Endothelial cell of umbilical vein (primary cell): ENCODE results near the gene MGLL. TPM values are rescaled to one million over a fixed set of nuclear protein-coding genes. Genes with fewer than 3 reads are reported as not detected.

Source experiments
- BruUV-seq: library from RNA; stranded (reverse); fragments of 400-500 nt; replicated peaks from 2 replicates; lab custom pipeline; 2021; lab: Mats Ljungman, UMichigan
- CTCF ChIA-PET: fragments of 300-600, 350-600 bp; sonication (Branson Sonifier 250); formaldehyde crosslinking; loops from one replicate; lab custom pipeline; 2021; ENCODE audit warnings: antibody characterized with exemption, inconsistent platforms; lab: Charles Lee
- POLR2A ChIA-PET: fragments of 300-600, 350-600 bp; sonication (Branson Sonifier 250); formaldehyde crosslinking; loops from one replicate; lab custom pipeline; 2021; ENCODE audit warnings: antibody characterized with exemption, inconsistent platforms; lab: Charles Lee
- DNase-seq: peaks from one replicate; pipeline ENCODE4 v3.0.0-alpha.2; 2011; ENCODE audit warnings: low read depth, low spot score
- FAIRE-seq: peaks from 2 replicates; lab custom pipeline; 2011; peaks lifted over from hg19 to GRCh38; lab: Jason Lieb, UNC
- H2AFZ ChIP-seq: 2 replicates; pipeline ENCODE4 v1.6.0; 2012; ENCODE audit warnings: low read depth, low read length, control low read depth, inconsistent platforms
- H3K27ac ChIP-seq: 2 replicates; pipeline ENCODE4 v1.5.1; 2011; ENCODE audit warnings: low read depth, mild to moderate bottlenecking, control low read depth, low read length, moderate library complexity; ENCODE audit not compliant: insufficient read depth
- H3K27me3 ChIP-seq, 2 experiments: 2 replicates each; pipeline versions ENCODE4 v1.6.0 to v1.6.1; 2011; ENCODE audit warnings: low read length in 2 of 2, mixed read lengths in 1 of 2; ENCODE audit not compliant: control insufficient read depth in 2 of 2, insufficient read depth in 2 of 2
- H3K36me3 ChIP-seq, 2 experiments: 2 replicates in 1 of 2; 3 replicates in 1 of 2; pipeline ENCODE4 v1.5.1; 2011; ENCODE audit warnings: low read length in 2 of 2, mild to moderate bottlenecking in 1 of 2, moderate library complexity in 1 of 2; ENCODE audit not compliant: control insufficient read depth in 2 of 2, insufficient read depth in 2 of 2; ENCODE audit errors: extremely low read depth in 1 of 2
- H3K4me1 ChIP-seq: 3 replicates; pipeline ENCODE4 v1.5.1; 2011; ENCODE audit warnings: mild to moderate bottlenecking, low read length; ENCODE audit not compliant: control insufficient read depth, insufficient read depth; ENCODE audit errors: extremely low read depth
- H3K4me2 ChIP-seq: 2 replicates; pipeline ENCODE4 v1.6.1; 2011; ENCODE audit warnings: low read length, control low read depth, mixed read lengths; ENCODE audit not compliant: insufficient read depth
- H3K4me3 ChIP-seq, 3 experiments: fragments of 200-600 bp in 1 of 3; sonication (generic), shearing (Covaris generic) in 1 of 3; replicated peaks in 1 of 3; 2 replicates each; pipeline ENCODE4 v1.5.1; 2011 to 2016; ENCODE audit warnings: control low read depth in 3 of 3, low read length in 3 of 3, mild to moderate bottlenecking in 2 of 3, inconsistent platforms in 1 of 3, low read depth in 1 of 3, moderate library complexity in 1 of 3; ENCODE audit not compliant: insufficient read depth in 1 of 3
- H3K79me2 ChIP-seq: 2 replicates; pipeline ENCODE4 v1.6.0; 2012; ENCODE audit warnings: low read length, inconsistent platforms; ENCODE audit not compliant: control insufficient read depth, insufficient read depth
- H3K9ac ChIP-seq: replicated peaks from 2 replicates; pipeline ENCODE3; 2011; ENCODE audit warnings: low read length, control low read depth; ENCODE audit not compliant: insufficient read depth; ENCODE audit errors: extremely low read depth
- H3K9me1 ChIP-seq: replicated peaks from 3 replicates; pipeline ENCODE4 v1.6.0; 2011; ENCODE audit warnings: mild to moderate bottlenecking, low read length; ENCODE audit not compliant: control insufficient read depth, insufficient read depth; ENCODE audit errors: extremely low read depth
- H3K9me3 ChIP-seq: replicated peaks from 2 replicates; pipeline ENCODE4 v1.5.1; 2012; ENCODE audit warnings: low read length, inconsistent platforms; ENCODE audit not compliant: control insufficient read depth, insufficient read depth
- H4K20me1 ChIP-seq: replicated peaks from 2 replicates; pipeline ENCODE3; 2011; ENCODE audit warnings: mild to moderate bottlenecking, low read length; ENCODE audit not compliant: control insufficient read depth, insufficient read depth; ENCODE audit errors: extremely low read depth
- CTCF ChIP-seq, 2 donors: IDR thresholded peaks; 1 replicate in 1 of 2; 2 replicates in 1 of 2; pipeline ENCODE4 v1.5.1; 2011; ENCODE audit warnings: low read length in 2 of 2, mild to moderate bottlenecking in 2 of 2, moderate library complexity in 2 of 2, control low read depth in 1 of 2, inconsistent platforms in 1 of 2, low read depth in 1 of 2; ENCODE audit not compliant: insufficient read depth in 1 of 2; ENCODE audit errors: extremely low read depth in 1 of 2
- EZH2 ChIP-seq: IDR thresholded peaks from 2 replicates; pipeline ENCODE4 v1.6.1; 2012; ENCODE audit warnings: borderline replicate concordance, low read depth, mild to moderate bottlenecking, moderate library complexity, low read length, inconsistent platforms; ENCODE audit not compliant: severe bottlenecking
- FOS ChIP-seq: IDR thresholded peaks from 2 replicates; pipeline ENCODE4 v1.6.1; 2011; ENCODE audit warnings: mild to moderate bottlenecking, low read length, moderate library complexity, borderline replicate concordance; ENCODE audit not compliant: insufficient read depth
- GATA2 ChIP-seq: IDR thresholded peaks from 2 replicates; pipeline ENCODE4 v1.7.0; 2011; ENCODE audit warnings: low read depth, mild to moderate bottlenecking, moderate library complexity, mixed read lengths, low read length; ENCODE audit not compliant: insufficient read length, insufficient read depth
- MYC ChIP-seq: IDR thresholded peaks from one replicate; pipeline ENCODE4 v1.6.1; 2011; ENCODE audit warnings: mild to moderate bottlenecking, low read depth, low read length
- POLR2AphosphoS5 ChIP-seq: IDR thresholded peaks from 2 replicates; pipeline ENCODE4 v1.6.1; 2012; ENCODE audit warnings: low read depth, mild to moderate bottlenecking, control low read depth, low read length, moderate library complexity; ENCODE audit not compliant: insufficient read depth
- dilution Hi-C: fragments of 300-500 bp; cut with MboI; formaldehyde crosslinking; loops from one replicate; pipeline ENCODE4 v1.15.0; 2019; ENCODE audit warnings: low sequenced_read_pairs; ENCODE audit not compliant: extremely low pct_ligation_motif_present
- intact Hi-C: fragments of 100-400 bp; cut with micrococcal nuclease; formaldehyde crosslinking; loops from one replicate; pipeline ENCODE4 v1.10.0; 2022
- polyA plus RNA-seq, 4 experiments: library from polyadenylated mRNA; depleted of rRNA in 3 of 4; stranded (reverse) in 3 of 4; unstranded in 1 of 4; fragments of >200 nt; gene quantifications; 2 replicates each; pipeline versions ENCODE4 v1.2.1 to v1.2.3, GENCODE V29; 2011 to 2012; ENCODE audit warnings: missing spikeins in 1 of 4
- total RNA-seq: library from RNA; stranded (reverse); gene quantifications from 2 replicates; pipeline ENCODE4 v1.2.3, GENCODE V29; 2021
- TF ChIP-seq, protein P1 (sequence below): IDR thresholded peaks from 2 replicates; pipeline ENCODE4 v1.6.1; 2011; ENCODE audit not compliant: insufficient read depth, insufficient read length

Gene MGLL
- total and polyA plus RNA-seq, 2 donors (not counting 3 experiments of a cell fraction or from before 2014, with no cell fraction given): 30.7 to 60.2 TPM

- peak overlapping the region; percentile 54 for H3K27ac ChIP-seq
- TF ChIP-seq FOS (no peak), MYC (no peak), POLR2AphosphoS5 (no peak), EZH2 (no peak), CTCF (IDR thresholded peaks at IDR 0.05; ENCODE audit: extremely low read depth in 1 of 2, insufficient read depth in 1 of 2, low read depth in 1 of 2, low read length in 2 of 2) (no peak), GATA2 (no peak)
- TF ChIP-seq, protein P1, sequence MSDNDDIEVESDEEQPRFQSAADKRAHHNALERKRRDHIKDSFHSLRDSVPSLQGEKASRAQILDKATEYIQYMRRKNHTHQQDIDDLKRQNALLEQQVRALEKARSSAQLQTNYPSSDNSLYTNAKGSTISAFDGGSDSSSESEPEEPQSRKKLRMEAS: no peak
- peaks cover 39% of the 10 kb centered on the region for H3K4me1 ChIP-seq
- CTCF ChIA-PET: interaction anchor here (1.0 to 2.0 kb wide), 4 partner anchors 14 to 92 kb away, joined by 3 to 7 read pairs (median 3); partner anchors contain the start of gene MGLL
- DNase-seq: no peak
- no peak overlapping the region for H3K4me2 ChIP-seq
- no peaks in the 10 kb centered on the region for H3K9me1 ChIP-seq
- intact Hi-C loops (no loop called here), dilution Hi-C loops (no loop called here)
- no peaks in the 10 kb centered on the region for H4K20me1 ChIP-seq
- BruUV-seq: no TSS peak
- H2AFZ ChIP-seq: no peak overlapping the region
- H3K27me3 ChIP-seq: no peaks in the 10 kb centered on the region
- peaks cover 0 to 3% of the 10 kb centered on the region in 2 experiments for H3K36me3 ChIP-seq
- peaks cover 12% of the 10 kb centered on the region for H3K79me2 ChIP-seq
- POLR2A ChIA-PET: no interaction called here
- H3K9me3 ChIP-seq: no peaks in the 10 kb centered on the region
- H3K4me3 ChIP-seq: no peak overlapping the region
- no peak overlapping the region for H3K9ac ChIP-seq
- no peak for FAIRE-seq
These were observed 17.1 kb downstream of the MGLL start for GRCh38 chr3:127805026-127805753.
